KOPT-K1 (cell line): ENCODE measurements around the gene SEC14L1.

Experiments
- H3K27ac ChIP-seq: fragments of 200-600 bp; sonication (generic); 2 replicates; pipeline ENCODE4 v1.5.1; 2016; ENCODE audit warnings: antibody characterized with exemption, mild to moderate bottlenecking, low read depth, low read length; ENCODE audit not compliant: poor library complexity, severe bottlenecking
- H3K36me3 ChIP-seq: fragments of 200-600 bp; sonication (generic); 2 replicates; pipeline ENCODE4 v1.5.1; 2017; ENCODE audit warnings: antibody characterized with exemption, mild to moderate bottlenecking, low read length, moderate library complexity; ENCODE audit not compliant: insufficient read depth
- H3K9me3 ChIP-seq: fragments of 200-600 bp; sonication (generic); 2 replicates; pipeline ENCODE4 v1.5.1; 2017; ENCODE audit warnings: antibody characterized with exemption, low read length, mild to moderate bottlenecking; ENCODE audit not compliant: insufficient read depth, poor library complexity, severe bottlenecking

SEC14L1 gene

GRCh38 chr17:77229786-77230435 lies 89.1 kb downstream of the SEC14L1 start:
- peaks cover 10% of the 10 kb centered on the region for H3K9me3 ChIP-seq
- H3K27ac ChIP-seq = no peak overlapping the region
- H3K36me3 ChIP-seq = no peaks in the 10 kb centered on the region

GRCh38 chr17:77230436-77230830 lies 89.7 kb downstream of the SEC14L1 start:
- no peaks in the 10 kb centered on the region for H3K36me3 ChIP-seq
- no peak overlapping the region for H3K27ac ChIP-seq
- peaks cover 6% of the 10 kb centered on the region for H3K9me3 ChIP-seq

DNA sequence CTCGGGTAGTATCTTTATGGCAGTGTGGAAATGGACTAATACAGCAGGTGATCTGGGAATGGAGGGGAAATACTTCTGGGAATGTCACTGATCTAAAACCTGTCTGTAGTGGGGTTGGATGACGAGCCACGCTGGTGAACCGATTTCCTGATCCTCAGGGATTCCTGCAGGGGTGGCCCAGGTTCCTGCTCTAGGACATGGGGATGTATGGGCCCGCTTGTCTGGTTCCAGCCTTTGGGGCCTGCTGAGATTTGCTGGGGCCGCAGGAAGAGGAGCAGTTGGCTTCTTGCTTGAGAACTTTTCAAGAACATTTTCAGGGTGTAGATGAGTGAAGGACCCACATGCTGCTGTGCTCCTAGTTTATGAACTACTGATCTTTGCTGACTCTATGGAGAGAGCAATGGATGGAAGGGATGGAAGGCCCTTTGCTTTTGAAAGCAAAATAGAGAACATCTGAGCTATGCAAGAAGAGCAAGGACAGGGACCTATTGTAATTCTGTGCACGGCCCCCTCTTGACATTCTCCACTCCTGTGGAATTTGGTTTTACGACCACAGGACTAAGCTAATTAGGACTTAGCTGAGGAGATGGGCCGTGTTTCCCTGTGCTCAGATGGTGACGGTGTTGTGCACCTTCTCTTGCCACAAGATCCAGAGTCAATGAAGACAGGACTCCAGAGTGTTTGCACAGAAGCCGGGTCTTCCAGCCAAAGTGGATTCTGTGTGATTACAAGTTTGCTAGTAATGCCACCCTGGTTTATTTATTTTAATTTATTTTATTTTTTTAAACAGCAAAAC lies 90.5 kb downstream of the SEC14L1 start:
- Histone ChIP-seq H3K9me3 (no peaks in the 10 kb centered on the region), H3K36me3 (no peaks in the 10 kb centered on the region), H3K27ac (no peak overlapping the region)

- no peaks in the 10 kb centered on the region for H3K36me3 ChIP-seq
- H3K27ac ChIP-seq = no peak overlapping the region
- no peaks in the 10 kb centered on the region for H3K9me3 ChIP-seq
Observed at GRCh38 chr17:77233127-77233526, 92.4 kb downstream of the SEC14L1 start.

- Histone ChIP-seq H3K27ac (no peak overlapping the region), H3K36me3 (no peaks in the 10 kb centered on the region)
Observed at GRCh38 chr17:77233635-77234334, 93.0 kb downstream of the SEC14L1 start.

GRCh38 chr17:77234695-77235094 lies 93.9 kb downstream of the SEC14L1 start:
- Histone ChIP-seq H3K9me3 (no peaks in the 10 kb centered on the region), H3K27ac (no peak overlapping the region), H3K36me3 (no peaks in the 10 kb centered on the region)

More at GRCh38 chr17:77233635-77234334, 93.0 kb downstream of the SEC14L1 start:
- no peaks in the 10 kb centered on the region for H3K9me3 ChIP-seq

DNA sequence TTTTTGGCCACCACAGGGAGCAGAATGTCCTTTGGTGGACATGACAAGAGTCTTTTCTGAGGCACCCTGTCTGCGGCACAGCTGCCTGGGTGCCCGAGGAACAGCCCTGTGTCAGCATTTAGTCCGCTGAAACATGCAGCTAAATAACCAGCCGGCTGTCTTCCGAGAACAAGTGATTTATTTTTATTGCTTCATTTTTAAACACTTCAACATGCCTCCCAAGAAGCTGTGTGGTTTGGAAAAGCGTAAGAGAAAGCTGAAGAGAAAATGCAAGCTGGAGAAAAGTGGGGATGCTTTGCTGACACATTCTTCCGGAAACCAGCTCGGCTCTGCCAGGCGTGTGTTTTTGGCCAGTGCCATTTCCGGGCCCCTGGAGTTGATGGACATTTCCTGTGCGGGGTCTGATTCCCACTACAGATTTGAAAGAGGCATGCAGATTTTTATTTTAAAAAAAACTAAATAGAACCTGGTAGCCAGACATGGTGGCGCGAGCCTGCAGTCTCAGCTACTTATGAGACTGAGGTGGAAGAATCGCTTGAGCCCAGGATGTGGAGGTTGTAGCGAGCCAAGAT lies 94.7 kb downstream of the SEC14L1 start:
- Histone ChIP-seq H3K27ac (no peak overlapping the region), H3K9me3 (no peaks in the 10 kb centered on the region), H3K36me3 (no peaks in the 10 kb centered on the region)

DNA sequence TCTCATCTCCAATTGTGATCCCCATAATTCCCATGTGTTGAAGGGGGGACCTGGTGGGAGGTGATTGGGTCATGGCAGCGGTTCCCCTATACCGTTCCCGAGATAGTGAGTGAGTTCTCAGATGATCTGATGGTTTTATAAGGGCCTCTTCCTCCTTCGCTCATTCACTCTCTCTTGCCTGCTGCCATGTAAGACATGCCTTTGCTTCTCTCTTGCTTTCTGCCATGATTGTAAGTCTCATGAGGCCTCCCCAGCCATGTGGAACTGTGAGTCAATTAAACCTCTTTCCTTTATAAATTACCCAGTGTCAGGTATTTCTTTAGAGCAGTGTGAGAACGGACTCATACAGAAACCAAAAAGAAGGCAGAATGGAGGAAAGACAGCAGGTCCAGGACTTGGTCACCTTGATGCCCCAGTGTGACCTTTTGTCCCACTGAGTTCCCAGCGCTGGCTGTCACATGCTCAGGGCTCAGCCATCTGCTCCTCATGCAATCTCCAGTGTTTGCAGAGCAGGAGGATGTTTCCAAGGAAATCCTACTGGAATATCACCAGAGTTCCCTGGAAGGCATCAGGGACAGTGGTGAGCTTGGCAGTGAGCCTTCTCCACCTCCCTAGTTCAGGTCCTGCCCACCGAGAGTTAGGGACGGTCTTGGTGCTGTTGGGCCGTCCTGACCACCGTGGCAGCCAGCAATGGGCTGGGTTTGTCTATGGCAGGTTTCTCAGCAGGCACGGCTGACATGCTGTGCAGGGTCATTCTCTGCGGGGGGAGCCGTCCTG lies 96.7 kb downstream of the SEC14L1 start:
- Histone ChIP-seq H3K9me3 (no peaks in the 10 kb centered on the region), H3K27ac (no peak overlapping the region), H3K36me3 (no peaks in the 10 kb centered on the region)

DNA sequence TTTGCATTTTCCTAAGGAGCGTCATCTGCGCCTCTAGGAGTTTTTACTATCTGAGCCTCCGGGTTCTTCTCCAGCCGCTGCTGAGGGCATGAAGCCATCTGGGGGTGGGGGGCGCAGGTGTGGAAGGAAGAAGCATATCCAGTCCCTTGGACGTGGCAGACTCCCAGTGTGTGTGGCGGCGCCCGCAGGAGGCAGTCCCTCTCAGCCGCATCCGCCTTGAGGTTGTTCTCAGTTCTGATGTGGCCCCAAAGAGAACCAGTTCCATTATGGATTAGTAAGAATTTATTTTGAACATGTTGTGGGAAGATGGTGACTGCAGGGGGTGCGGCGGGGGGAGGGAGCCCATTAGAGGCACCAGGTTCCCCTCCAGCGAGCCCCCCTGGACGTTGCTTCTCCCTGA lies 100.2 kb downstream of the SEC14L1 start:
- no peaks in the 10 kb centered on the region for H3K36me3 ChIP-seq
- no peaks in the 10 kb centered on the region for H3K9me3 ChIP-seq
- H3K27ac ChIP-seq = no peak overlapping the region

DNA sequence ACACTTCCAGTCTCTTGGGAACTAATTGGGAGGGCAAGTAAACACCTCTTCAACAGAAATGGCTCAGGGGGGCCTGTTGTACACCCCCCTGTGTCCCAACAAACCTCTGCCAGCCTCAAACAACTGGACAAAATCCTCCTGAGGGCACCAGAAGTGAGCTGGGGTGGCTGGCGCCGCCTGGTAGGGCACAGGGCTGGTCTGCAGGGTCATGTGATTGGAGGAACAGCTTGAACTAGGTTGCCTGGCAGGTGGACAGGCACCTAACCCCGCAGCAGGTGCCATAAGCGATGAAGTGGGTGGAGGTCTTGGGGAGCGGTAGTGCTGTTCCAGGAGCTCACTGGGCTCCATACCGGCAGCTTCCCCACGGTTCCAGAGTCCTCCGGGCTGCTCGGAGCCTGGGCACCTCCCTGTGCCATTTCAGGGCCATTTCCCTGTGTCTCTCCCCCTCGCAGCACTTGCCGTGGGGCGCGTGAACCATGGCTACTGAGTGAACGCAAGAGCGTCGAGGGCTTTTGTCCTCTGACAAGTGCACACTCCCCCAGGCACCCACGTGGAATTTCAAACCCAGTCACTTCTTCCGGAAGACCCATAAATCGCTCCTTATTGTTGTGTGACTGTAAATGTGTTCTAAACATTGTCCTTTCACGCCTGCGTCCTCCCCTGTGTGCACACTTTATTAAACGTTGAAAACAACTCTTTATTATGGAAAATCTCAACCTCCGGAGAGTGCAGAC lies 101.5 kb downstream of the SEC14L1 start:
- no peaks in the 10 kb centered on the region for H3K36me3 ChIP-seq
- H3K27ac ChIP-seq = no peak overlapping the region
- H3K9me3 ChIP-seq = no peaks in the 10 kb centered on the region

GRCh38 chr17:77245162-77245926 lies 104.6 kb downstream of the SEC14L1 start:
- H3K9me3 ChIP-seq = no peaks in the 10 kb centered on the region
- H3K36me3 ChIP-seq = no peaks in the 10 kb centered on the region
- no peak overlapping the region for H3K27ac ChIP-seq

- Histone ChIP-seq H3K27ac (no peak overlapping the region), H3K9me3 (no peaks in the 10 kb centered on the region), H3K36me3 (no peaks in the 10 kb centered on the region)
Observed at GRCh38 chr17:77246110-77247047, 105.6 kb downstream of the SEC14L1 start.
